Epidermal melanocyte (primary cell): ENCODE measurements around the gene NCK1.
A peak's percentile ranks its signal among the peaks of the same experiment; 100 is the strongest.

Experiments
- DNase-seq: peaks from one replicate; pipeline ENCODE4 v3.0.0; 2011; ENCODE audit warnings: low spot score; ENCODE audit not compliant: insufficient read length

The NCK1 gene

DNA sequence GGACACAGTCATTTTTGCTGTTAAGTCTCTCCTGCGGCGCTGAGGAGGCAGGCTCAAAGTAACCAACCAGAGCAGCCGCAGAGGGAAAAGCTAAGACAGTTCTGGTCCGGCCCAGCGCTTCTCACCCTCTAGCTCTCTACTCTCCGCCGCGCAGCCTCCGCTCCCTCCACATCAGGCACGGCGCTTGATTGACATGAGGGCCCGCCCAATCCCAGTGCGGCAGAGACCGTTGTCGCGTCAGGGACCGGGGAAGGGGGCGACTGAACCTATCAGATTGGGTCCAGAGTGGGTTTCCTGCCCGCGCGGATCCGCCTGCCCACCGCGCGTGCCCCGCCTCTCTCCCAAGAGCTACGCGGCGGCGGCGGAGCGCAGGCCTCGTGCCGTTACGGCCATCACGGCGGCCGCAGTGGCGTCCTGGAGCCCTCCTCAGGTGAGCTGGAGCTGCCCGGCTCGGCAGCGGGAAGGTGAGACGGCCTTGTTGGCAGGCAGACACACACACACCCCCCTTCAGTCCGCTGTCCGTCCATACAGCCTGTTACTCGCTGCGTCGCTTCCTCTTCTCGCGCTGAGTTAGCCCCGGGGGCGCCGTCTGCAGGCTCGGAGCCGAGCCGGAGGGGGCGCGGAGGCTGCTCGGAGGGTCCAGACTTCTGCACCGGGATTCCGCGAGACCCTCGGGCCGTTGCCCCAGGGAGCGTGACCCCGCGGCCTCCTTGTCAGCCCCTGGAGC lies at the start of gene NCK1:
Gene NCK1 (plus strand): TSS at position 319 of the 727 bp plus-strand sequence. CDS start 65,794 bp downstream, outside the sequence.
- peak; percentile 95 for DNase-seq

DNA sequence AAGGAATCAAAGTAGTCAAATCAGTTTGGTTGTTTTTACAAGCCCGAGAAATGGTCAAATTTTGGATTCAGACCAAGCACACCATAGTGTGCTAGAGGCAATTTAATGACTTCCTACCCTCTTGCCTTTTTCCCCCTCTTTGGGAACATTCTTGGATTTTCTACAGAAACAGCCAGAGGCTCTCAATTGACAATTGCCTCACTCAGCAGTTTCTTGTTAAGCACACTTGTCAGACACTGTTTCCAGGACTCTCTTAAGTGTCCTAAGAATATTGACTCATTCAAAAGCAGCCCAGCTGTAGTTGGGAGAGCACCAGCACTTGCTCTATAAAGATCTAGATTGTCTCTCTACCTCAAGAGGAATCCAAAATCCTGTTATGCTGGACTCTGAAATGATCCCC lies 44.6 kb upstream of the NCK1 start:
- DNase-seq: no peak

DNA sequence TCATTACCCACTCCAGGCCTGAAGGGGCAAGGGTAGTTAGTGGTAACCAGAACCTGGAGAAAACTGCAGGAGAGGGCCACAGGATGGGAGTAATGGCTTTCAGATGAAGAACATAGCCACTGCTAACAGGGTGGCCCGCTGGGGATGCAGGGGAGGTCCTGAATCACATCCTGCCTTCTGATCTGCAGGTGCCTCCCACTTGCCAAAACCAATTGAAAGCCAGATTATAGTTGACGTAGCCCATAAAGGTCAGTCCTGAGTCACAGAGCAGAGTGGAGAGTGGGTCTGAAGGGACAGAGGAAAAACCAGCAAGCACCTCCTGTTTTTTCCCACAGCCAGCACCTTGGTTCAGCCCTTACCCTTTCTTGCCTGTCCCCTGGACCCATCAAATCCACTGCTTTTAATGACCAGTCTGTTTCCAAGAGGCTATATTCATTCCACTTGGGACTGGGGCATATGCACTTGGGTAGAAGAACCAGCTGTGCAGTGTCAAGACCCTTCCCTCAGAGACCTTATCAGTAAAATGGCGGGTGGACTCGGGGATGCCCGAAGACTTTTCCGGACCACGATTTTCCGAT lies 43.7 kb upstream of the NCK1 start:
- DNase-seq: no peak

DNA sequence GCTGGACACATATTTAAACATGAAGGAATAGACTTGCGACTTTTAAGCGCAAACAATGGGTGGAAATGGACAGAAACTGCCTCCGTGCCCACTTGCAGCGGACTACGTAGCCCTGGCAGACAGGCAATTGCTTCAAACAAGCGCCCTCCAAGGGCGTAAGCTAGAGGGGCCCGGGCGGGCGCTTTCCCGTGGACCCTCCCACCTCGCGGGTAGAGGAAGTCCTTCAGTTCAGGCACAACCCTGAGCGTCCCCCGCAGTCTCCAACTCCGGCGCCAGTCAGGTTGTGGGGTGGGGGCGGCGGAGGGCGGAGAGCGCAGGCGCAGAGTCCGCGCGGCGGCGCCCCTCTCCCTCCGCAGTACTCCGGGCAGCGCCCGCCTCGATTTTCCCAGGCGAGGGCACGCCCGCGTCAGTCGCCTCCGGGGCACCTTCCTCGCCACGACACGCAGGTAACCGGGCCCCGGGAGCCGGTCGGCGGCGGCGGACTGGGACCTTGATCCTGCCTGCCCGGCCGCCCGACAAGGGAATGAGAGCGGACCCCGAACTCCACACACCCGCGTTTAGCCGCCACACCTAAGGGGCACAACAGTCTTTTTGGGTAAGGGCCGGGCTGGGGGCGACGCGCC lies 43.1 kb upstream of the NCK1 start, which contains the start of gene SLC35G2:
Gene SLC35G2 (plus strand): TSS at position 358 of the 623 bp plus-strand sequence. CDS start 35,335 bp downstream, outside the sequence.
- no peak for DNase-seq

DNA sequence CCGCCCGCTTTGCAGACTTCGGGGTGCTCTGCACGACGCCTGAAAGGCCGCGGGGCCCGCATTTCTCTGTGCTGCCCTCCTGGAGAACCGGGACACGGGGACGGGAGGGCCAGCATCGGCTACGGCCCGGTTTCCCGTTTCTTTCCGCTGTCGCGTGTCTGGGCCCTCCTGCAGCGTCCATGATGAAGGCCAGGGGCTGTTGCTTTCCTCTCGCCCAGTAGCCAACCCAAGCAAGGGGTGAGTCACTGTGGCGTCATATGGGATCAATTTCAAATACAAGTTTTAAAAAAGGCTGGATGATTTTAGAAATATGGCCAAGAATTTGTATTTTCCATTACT lies 42.6 kb upstream of the NCK1 start:
- DNase-seq: no peak

DNA sequence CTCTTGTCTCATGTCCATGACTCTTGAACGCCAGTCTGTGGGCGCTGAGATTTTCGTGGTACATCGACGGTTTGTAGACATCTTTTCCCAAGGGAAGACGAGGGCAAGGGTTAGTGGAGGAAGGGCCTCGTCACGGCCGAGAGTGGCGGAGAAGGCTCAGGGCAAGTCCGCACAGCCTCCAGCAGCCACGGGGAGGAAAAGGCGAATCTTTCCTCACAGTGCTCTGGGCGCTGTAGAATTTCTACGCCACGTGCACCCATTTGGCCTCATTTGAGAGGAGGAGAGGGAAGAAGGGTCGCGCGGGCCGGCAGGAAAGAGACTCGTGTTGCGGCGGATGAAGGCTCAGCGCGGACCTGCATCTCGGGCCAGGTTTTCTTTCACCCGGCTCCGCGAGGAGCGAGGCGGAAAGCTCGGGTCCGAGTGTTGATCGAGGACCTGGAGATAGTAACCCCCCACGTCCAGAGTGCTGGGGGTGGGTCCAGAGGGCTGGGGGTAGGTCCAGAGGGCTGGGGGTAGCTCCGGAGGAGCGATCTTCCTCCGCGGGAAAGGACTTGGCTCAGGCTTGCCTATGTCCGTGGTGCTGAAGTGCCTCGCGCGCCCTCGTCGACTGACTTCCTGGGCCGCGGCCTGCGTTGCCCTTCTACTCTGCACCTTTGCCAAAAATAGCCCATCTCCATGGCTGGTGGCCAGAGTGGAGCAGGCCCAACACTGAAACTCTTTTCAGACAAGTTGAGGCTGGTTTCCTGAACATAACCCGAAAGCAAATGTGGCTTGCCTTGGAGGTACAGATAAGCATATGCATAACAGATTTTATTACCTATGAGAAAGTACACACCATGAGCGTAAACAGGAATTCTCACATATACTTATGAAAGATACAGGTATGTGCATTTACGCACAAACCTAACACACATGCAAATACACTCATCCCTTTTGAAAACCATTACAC lies 42.0 kb upstream of the NCK1 start:
- DNase-seq: no peak

DNA sequence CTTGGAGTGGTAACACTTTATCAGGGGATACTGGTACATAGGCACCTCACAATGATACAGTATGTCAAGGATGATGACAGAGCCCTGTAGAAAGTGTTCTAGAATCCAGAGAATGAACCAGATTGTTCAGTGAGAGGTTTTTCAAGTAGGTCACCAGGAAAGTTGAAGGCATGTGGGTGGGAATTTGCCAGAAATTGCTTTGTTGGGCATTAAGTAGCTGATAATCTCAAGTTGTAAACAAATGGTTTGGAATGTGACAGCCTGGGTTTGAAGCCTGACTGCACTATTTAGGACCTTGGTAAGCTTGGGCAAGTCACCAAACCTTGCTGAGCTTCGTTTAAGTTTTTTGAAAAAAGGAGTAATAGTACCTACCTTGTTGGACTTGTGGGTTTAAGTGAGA lies 30.5 kb upstream of the NCK1 start:
- DNase-seq: no peak

DNA sequence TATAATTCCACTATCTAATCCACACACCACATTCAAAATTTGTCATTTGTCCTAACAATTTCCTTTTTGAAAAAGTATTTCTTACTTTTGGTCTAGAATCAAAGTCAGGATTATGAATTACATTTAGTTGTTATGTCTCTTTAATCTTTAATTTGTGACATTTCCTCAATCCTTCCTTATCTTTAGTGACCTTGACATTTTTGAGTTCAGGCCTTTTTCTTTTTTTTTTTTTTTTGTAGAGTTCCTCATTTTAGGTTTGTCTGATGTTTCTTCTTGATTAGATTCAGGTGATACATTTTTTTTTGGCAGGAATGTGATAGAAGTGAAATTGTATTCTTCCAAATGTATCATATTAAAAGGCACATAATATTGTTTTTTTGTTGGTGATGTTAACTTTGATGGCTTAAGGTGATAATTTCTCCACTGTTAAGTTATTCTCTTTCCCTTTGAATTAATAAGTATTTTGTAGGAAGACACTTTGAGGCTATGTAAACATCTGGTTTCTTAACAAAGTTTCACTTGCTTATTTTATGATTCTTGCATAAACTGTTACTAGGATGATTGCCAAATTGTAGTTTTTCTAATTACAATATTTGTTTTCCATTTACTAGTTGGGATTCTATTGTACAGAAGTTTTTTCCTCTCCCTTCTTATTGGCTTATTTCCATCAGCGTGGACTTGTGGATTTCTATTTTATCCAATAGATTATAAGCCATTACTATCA lies 26.8 kb upstream of the NCK1 start:
- DNase-seq: no peak

DNA sequence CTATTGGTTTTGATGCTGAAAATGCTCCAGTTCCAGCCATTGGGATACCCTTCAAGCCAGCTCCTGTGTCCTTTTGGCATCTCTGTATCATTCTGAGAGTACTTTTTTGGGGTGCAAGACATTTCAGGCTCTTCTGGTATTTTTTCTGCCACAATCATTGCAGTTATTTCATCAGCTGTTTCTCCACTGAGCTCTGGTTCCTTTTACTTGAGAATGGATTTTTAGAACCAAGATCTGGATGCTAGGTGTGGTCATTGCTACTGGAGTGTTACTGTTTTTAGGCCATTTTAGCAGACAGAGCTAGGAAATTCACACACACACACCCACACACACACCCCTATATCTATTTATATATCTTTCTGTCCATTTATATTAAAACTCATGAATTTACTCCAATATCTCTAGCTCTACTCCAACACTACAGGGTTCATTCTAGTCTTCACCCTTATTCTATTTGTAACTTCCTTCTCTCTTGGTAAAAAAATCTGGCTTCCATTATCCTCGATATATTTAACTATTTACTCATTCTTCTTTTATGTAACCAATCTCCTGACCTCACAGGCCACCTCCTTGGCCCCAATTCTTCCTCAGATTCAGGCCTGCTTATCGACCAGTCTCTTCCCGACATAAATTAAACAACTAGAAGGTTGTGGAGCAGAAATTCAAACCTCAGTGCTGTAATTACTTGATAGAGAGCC lies 26.0 kb upstream of the NCK1 start:
- no peak for DNase-seq

DNA sequence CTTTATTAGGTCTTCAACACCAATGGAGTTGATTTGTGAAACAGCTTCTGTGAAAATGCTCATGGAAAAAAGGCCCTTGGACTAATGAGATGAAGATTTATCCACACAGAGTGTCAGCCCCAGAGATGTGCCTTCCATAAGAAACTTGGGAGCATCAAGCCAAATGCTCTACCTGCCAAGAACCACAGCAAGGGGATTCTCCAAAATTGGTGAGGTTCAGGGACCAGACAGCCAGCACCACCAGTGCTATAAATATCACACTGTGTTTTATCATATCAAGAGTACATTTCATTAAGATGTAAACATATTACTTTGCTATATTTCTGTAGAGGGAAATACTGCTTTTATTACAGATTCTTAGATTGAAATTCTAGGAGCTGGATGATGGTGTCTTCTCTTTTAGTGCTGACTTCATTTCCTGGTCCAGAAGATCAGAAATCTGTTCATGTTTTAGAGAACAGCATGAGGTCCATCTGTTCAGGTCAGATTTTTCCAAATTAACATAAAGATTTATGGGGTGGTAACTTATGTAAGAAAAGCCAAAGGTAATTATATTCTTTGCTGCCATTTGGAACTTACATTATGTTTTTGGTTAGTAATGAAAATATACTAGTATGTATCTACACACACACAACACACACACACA lies 25.4 kb upstream of the NCK1 start:
- DNase-seq: no peak

DNA sequence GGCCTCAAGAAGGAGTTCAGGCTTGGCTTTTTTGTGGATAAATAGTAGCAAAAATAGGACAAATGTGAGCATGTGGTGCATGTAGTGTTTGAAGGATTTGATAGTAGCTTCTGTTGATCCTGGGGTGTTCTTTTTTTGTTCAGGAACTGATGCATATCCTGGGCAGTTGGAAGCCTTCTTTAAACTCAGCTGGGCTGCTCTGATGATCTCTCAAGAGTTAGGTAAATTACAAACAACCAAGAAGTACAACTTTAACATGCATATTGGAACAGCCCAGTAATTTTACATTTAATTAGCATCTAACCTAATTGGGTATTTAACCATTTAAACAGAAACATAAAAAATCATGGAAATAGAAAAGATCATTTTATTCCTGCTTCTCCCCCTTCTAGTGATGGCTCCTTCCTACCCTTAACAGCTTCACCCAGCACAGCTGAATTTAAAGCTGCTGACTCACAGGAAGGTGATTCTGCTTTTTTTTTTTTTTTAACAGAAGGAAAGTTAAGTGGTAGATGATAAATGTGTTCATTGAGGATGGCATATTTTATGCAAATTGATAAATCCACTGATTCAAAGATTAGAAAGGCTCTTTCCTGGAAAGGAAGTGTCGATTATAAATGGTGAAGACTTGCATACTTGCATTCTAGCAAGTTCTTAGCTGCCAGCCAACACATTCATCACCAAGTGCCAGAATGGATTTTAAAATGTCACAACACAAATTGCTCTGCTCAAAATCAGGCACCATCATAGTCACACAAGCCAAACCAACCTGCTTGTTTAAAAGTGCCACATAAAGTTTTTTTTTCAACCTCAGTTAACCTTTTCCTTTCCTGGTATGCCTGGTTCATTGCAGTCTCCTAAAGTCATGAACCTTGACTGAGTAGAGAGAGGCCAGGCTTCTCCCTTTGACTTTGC lies 23.1 kb upstream of the NCK1 start:
- no peak for DNase-seq

DNA sequence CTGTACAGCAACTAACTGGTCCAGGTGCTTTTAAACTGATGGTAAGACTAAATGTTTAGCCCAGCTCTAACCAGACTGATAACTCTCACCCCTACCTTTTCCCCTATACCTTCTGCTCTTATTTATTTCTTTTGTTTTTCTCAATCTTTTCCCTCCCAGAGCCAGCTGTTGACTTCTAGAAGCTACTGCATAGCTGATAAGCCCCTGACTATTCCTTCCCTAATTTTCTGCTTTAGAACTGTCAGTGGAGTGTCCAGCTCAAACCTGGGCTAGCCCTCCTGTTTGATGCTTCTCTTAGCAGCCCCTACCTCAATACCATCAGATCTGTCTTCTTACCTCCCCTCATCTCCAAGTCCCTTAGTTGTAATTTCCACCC lies 22.5 kb upstream of the NCK1 start:
- DNase-seq: no peak

DNA sequence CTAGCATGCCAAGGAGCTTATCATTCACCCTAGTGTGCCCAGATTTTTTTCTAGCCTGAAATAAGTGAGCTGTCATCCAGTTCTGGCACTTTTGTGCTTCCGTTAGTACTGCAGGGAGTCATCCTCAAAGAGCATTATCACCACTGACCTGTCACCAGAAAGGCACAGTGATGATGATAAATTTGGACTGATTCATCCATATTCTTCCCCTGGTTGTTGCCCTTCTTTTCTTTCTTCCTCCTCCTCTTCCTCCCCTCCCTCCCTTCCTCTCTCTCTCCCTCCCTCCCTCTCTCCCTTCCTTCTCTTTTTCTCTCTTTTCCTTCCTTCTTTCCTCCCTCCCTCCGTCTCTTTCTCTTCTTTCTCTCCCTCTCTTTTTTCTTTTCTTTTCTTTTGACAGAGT lies 21.8 kb upstream of the NCK1 start:
- DNase-seq: no peak

DNA sequence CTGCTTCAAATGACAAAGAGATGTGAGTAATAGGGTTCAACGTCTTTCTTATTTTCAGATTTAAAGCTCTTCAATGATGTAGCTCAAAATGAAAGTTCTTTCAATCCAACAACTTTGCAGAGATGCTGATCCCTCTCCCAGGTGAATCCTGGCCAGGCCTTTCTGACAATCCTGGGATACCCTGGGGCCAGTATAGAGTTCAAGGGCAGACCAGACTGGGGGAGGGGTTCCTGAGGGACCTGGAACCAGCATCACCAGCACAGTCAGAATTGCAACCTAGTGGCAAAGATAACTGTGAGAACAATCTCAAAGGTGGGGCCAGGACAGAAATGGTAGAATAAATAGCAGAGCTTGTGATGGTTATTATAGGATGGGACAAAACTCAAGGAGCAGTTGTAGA lies 19.7 kb upstream of the NCK1 start:
- DNase-seq: no peak

DNA sequence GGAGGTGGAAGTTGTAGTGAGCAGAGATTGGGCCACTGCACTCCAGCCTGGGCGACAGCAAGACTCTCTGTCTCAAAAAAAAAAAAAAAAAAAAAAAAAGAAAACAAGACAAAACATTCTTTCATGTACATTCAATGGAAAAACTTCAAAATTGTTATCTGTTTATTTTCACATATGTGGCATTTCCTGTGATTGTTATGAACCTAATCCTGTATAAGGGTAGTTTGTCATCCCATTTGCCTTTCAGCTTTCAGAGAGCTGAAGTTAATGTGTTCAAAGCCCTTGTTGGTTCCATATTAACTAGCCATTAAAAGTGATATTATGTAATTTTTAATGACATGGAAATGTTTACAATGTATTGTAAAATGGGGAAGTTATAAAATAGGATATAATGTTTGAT lies 17.3 kb upstream of the NCK1 start:
- no peak for DNase-seq

DNA sequence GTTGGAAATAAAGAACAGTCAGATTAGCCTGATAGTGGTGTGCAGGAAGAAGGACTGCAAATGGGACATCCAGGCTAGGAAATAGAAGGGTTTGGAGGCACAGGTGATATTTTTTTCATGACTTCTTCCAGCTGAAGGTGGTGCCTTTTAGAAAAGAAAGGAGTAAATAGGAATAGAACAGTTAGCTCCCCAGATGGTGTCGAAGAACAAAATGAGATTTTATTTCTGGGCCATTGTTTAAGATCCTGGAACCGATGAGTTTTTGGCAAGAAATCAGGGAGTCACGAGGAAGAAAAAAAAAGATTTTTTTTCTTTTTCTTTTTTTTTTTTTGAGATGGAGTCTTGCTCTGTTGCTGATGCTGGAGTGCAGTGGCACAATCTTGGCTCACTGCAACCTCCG lies 9.8 kb upstream of the NCK1 start:
- no peak for DNase-seq

DNA sequence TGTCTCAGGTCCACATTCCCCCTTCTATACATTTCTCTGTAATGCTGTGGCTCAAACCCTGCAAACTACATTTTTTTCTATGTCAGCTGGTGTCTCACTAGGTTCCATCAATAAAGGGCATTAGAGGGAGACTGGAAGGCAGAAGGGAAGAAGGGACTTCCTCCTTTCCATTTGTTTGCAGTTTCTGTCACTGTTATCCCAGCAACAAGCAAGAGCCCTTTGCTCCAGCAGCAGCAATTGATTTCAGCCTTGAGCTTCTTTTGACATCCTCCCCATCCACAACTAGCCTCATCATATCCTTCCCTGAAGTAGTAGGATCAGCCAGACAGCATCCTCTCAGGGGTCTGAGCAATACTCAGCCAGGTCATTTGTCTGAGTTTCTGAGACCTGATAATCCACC lies 5.3 kb upstream of the NCK1 start:
- DNase-seq: no peak

DNA sequence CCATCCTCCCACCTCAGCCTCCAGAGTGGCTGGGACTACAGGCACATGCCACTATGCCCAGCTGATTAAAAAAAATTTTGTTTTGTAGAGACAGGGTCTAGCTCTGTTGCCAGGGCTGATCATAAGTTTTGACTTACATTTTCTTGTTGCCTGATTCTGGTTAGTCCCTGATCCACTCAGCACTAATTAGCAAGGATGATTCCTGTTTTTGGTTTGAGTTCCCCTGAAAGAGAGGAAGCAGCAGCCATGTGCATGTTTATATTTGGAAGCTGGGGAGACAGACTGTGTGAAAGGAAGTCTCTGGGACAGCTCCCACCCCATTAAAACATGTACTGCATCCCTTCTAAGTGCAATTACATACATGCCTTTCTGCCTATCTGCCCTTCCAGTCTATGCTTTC lies 3.6 kb upstream of the NCK1 start:
- DNase-seq: no peak

DNA sequence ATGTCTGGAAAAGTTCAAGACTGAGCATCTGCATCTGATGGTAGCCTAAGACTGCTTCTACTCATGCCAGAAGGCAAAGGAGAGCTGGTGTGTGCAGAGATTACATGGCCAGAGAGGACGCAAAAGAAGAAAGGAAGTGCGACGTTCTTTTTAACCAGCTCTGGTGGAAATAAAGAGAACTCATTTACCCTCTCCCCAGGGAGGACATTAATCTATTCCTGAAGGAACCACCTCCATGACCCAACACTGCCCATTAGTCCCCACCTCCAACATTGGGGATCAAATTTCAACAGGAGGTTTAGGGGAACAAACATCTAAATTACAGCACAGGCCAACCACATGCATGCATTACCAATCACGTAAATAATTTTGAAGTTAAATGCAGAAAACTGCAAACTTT lies 1.5 kb upstream of the NCK1 start:
- no peak for DNase-seq
